ENCODE data around the gene CDH23.

GRCh38 chr10:71569775-71570588 is 173.3 kb downstream of the CDH23 start:
- TF ChIP-seq CTCF (conservative IDR thresholded peaks at IDR 0.05 in 1 of 2, IDR thresholded peaks at IDR 0.05 in 1 of 2; ENCODE audit: extremely low read depth in 1 of 2, insufficient read depth in 1 of 2, low read depth in 1 of 2, low read length in 2 of 2) (peak; percentile 71 to 87), EZH2 (IDR thresholded peaks at IDR 0.05; ENCODE audit: borderline replicate concordance, low read length) (no peak)
